Liver (tissue), 3 donors: ENCODE measurements around the gene MTARC1.

Experiments used
- HNF4A ChIP-seq, 2 donors: conservative IDR thresholded peaks; 2 replicates each; pipeline ENCODE4 v1.6.1; 2016; ENCODE audit warnings: antibody characterized with exemption in 2 of 2, mild to moderate bottlenecking in 2 of 2
- RAD21 ChIP-seq, 2 donors: IDR thresholded peaks; 2 replicates each; pipeline ENCODE4 v1.6.1; 2016; ENCODE audit warnings: antibody characterized with exemption in 2 of 2, mild to moderate bottlenecking in 2 of 2
- SP1 ChIP-seq: IDR thresholded peaks from 2 replicates; pipeline ENCODE4 v1.6.1; 2018; ENCODE audit warnings: antibody characterized with exemption, mild to moderate bottlenecking
- TAF1 ChIP-seq: conservative IDR thresholded peaks from 2 replicates; pipeline ENCODE4 v1.6.1; 2016; ENCODE audit warnings: antibody characterized with exemption, mild to moderate bottlenecking
- YY1 ChIP-seq: IDR thresholded peaks from 2 replicates; pipeline ENCODE4 v1.6.1; 2016; ENCODE audit warnings: antibody characterized with exemption, mild to moderate bottlenecking
- TF ChIP-seq, protein P1 (sequence below): fragments of 150-350 bp; IDR thresholded peaks from 2 replicates; pipeline ENCODE4 v1.5.1; 2017; ENCODE audit warnings: improper control_type of control experiment, low read depth, low read length; ENCODE audit not compliant: missing input control
- TF ChIP-seq, protein P2 (sequence below): IDR thresholded peaks from 2 replicates; pipeline ENCODE4 v1.6.1; 2016; ENCODE audit warnings: antibody characterized with exemption
- TF ChIP-seq, protein P3 (sequence below): IDR thresholded peaks from 2 replicates; pipeline ENCODE4 v1.6.1; 2016; ENCODE audit warnings: antibody characterized with exemption, mild to moderate bottlenecking
- TF ChIP-seq, protein P4 (sequence below): IDR thresholded peaks from 2 replicates; pipeline ENCODE4 v1.6.1; 2016; ENCODE audit warnings: antibody characterized with exemption
- donor health status: healthy.
- donor health status: healthy.

DNA sequence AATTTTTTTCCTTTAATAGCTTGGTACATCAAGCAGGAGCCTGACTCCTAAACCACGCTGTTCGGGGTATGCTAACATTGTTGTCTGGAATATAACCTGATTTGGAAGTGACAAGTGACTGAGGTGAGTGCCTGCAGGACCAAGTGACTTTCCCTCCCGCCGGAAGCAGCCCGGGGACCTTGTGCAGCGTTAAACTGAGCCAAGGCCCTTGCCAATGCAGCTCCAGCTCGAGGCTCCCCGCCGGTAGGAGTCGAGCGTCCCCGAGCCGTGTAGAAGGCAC, 716 bp upstream of the MTARC1 start:
- TF ChIP-seq, protein P1, sequence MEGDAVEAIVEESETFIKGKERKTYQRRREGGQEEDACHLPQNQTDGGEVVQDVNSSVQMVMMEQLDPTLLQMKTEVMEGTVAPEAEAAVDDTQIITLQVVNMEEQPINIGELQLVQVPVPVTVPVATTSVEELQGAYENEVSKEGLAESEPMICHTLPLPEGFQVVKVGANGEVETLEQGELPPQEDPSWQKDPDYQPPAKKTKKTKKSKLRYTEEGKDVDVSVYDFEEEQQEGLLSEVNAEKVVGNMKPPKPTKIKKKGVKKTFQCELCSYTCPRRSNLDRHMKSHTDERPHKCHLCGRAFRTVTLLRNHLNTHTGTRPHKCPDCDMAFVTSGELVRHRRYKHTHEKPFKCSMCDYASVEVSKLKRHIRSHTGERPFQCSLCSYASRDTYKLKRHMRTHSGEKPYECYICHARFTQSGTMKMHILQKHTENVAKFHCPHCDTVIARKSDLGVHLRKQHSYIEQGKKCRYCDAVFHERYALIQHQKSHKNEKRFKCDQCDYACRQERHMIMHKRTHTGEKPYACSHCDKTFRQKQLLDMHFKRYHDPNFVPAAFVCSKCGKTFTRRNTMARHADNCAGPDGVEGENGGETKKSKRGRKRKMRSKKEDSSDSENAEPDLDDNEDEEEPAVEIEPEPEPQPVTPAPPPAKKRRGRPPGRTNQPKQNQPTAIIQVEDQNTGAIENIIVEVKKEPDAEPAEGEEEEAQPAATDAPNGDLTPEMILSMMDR, result no peak
- TF ChIP-seq, protein P2, sequence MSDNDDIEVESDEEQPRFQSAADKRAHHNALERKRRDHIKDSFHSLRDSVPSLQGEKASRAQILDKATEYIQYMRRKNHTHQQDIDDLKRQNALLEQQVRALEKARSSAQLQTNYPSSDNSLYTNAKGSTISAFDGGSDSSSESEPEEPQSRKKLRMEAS, result no peak
- TF ChIP-seq TAF1, result no peak
- no peak for TF ChIP-seq HNF4A (conservative IDR thresholded peaks at IDR 0.05)
- TF ChIP-seq, protein P3, sequence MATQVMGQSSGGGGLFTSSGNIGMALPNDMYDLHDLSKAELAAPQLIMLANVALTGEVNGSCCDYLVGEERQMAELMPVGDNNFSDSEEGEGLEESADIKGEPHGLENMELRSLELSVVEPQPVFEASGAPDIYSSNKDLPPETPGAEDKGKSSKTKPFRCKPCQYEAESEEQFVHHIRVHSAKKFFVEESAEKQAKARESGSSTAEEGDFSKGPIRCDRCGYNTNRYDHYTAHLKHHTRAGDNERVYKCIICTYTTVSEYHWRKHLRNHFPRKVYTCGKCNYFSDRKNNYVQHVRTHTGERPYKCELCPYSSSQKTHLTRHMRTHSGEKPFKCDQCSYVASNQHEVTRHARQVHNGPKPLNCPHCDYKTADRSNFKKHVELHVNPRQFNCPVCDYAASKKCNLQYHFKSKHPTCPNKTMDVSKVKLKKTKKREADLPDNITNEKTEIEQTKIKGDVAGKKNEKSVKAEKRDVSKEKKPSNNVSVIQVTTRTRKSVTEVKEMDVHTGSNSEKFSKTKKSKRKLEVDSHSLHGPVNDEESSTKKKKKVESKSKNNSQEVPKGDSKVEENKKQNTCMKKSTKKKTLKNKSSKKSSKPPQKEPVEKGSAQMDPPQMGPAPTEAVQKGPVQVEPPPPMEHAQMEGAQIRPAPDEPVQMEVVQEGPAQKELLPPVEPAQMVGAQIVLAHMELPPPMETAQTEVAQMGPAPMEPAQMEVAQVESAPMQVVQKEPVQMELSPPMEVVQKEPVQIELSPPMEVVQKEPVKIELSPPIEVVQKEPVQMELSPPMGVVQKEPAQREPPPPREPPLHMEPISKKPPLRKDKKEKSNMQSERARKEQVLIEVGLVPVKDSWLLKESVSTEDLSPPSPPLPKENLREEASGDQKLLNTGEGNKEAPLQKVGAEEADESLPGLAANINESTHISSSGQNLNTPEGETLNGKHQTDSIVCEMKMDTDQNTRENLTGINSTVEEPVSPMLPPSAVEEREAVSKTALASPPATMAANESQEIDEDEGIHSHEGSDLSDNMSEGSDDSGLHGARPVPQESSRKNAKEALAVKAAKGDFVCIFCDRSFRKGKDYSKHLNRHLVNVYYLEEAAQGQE, result no peak
- TF ChIP-seq YY1, result no peak
- no peak for TF ChIP-seq RAD21 (IDR thresholded peaks at IDR 0.05)
- TF ChIP-seq, protein P4, sequence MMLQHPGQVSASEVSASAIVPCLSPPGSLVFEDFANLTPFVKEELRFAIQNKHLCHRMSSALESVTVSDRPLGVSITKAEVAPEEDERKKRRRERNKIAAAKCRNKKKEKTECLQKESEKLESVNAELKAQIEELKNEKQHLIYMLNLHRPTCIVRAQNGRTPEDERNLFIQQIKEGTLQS, result no peak
- no peak for TF ChIP-seq SP1
